ENCODE results near the gene MALRD1.

The MALRD1 gene

GRCh38 chr10:19656420-19657042 lies 607.9 kb downstream of the MALRD1 start:
- DNase-seq = no peak

GRCh38 chr10:19658131-19658530 lies 609.5 kb downstream of the MALRD1 start:
- DNase-seq = no peak

DNA sequence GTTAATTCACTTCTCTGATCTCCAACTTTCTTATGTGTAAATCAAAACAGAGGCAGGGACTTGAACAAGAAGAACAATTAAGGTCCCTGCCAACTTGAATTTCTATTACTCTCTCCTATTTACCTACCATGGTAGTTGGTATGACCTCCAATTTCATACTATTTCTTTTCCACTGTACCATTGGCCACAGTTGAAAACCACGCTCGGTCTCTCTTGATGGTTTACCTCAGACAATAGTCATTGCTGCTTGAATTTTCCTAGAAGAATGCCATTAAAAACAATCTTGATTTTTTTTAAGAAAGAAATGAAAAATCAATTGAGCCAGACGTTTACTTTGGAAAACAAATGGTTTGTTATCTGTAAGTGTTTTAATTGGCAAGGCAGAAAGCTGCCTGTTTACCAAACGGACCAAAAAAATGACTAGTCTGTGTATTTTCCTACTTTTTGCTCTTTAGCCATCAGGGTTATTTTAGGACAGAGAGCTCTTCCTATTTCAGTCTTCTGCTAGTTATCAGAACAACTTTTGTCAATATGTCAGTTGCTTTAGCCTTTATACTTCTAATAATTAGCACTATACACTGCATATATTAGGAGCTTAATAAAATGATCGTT lies 610.1 kb downstream of the MALRD1 start:
- DNase-seq = no peak

DNA sequence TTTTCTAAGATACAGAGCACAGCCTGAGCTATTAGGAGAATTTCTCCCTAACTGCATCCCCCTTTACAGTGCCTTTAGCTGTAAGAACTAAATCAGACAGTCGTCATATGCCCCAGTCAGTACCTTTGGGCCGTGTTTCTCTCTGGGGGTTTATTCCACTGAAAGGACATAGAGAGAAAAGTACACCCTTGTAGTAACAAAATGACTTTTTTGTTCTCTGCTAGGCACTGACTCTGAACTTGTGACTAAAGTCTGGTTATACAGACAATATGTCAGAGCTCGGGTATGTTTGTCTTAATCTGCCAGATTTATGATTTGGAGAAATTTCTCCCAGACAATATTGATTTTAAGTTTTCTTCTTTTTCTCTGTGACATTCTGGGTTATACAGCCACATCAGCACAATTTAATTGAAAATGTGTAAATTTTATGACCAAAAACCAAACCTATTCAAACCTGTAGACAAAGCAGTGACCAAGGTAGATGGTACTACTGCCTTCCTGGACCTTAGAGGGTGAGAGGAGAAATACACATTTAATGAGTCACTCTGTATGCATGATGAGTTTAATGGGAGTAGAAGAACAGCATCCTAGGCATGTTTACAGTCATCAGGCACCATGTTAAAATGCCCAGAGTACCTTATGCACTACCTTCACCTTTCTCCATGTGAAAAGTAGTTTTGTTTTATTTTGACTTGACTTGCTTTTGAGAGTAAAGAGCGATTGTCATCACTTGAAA lies 611.5 kb downstream of the MALRD1 start:
- no peak for DNase-seq

GRCh38 chr10:19663344-19663743 lies 614.7 kb downstream of the MALRD1 start:
- DNase-seq = no peak

- DNase-seq = no peak
Measured at GRCh38 chr10:19668116-19668515, 619.5 kb downstream of the MALRD1 start.

DNA sequence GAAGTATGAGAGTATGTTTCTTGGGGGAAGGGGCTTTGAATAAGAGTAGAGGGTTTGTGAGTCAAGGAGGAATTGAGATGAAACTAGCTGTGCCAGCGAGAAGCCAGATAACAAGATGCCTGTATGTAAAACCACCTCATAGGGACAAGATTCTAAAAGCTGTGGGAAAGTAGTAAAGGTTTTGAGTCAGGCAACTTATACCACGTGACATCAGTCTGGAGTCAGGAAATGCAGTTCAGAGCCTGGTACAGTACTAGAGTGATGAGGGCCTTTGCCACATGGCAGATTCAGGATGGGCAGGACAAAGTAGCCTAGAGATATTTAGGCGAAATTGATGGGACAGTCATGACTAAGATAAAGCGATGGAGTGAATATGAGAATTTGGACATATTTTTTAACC lies 627.5 kb downstream of the MALRD1 start:
- DNase-seq = no peak

- DNase-seq = no peak
Measured at GRCh38 chr10:19683356-19683755, 634.8 kb downstream of the MALRD1 start.

GRCh38 chr10:19683960-19684359 lies 635.4 kb downstream of the MALRD1 start:
- DNase-seq = no peak

- DNase-seq = no peak
Measured at GRCh38 chr10:19688344-19688743, 639.7 kb downstream of the MALRD1 start.

GRCh38 chr10:19689231-19689630 lies 640.6 kb downstream of the MALRD1 start:
- no peak for DNase-seq

- no peak for DNase-seq
Measured at GRCh38 chr10:19699299-19699698, 650.7 kb downstream of the MALRD1 start.

DNA sequence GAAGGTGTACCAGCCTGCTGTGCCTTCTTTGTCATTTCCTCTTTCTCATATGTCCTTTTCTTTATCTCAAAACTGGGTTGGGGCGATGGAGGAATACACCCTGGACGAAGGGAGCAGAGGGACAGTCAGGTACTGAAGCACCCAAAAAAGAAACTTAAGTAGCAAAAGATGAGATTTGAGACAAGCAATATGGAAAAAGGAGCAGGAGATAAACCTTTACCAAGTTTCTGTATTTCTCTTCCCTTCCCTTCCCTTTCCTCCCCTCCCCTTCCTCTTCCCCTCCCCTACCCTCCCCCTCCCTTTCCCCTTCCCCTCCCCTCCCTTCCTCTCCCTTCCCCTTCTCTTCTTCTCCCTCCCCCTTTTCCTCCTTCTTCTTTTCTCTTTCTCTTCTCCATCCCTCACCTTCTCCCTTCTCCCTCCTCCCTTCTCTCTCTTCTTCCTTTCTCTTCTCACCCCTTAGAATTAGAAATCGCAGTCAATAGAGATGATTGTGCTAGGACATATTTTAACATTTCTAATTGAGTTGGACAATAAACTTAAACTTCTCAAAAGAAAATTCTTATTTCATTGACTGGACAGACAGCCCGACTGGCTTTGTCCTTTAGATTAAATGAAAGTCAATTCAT lies 652.9 kb downstream of the MALRD1 start:
- DNase-seq = no peak

- DNase-seq = no peak
Measured at GRCh38 chr10:19702215-19702614, 653.6 kb downstream of the MALRD1 start.

DNA sequence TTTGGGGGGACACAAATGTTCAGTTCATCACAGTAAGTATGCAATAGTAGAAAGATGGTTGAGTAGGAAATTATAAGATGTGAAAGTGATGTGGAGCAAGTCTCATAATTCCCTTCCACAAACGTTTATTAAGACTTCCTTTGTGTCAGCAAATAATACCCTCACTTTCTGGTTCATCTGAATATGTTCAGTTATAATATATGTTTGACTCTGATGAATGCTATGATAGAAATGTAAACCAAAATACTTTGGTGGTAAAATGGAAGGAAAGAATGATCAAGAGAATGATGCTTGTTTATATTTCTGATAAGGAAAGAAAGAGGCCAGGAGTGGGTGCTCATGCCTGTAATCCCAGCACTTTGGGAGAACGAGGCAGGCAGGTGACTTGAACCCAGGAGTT lies 655.9 kb downstream of the MALRD1 start:
- no peak for DNase-seq

- no peak for DNase-seq
Measured at GRCh38 chr10:19705250-19705649, 656.6 kb downstream of the MALRD1 start.

- no peak for DNase-seq
Measured at GRCh38 chr10:19706904-19707303, 658.3 kb downstream of the MALRD1 start.

- DNase-seq = no peak
Measured at GRCh38 chr10:19707376-19707775, 658.8 kb downstream of the MALRD1 start.

- no peak for DNase-seq
Measured at GRCh38 chr10:19708031-19708430, 659.4 kb downstream of the MALRD1 start.

- DNase-seq = no peak
Measured at GRCh38 chr10:19710600-19710999, 662.0 kb downstream of the MALRD1 start.

GRCh38 chr10:19713159-19713558 lies 664.6 kb downstream of the MALRD1 start:
- DNase-seq = no peak

GRCh38 chr10:19713800-19714525 lies 665.4 kb downstream of the MALRD1 start:
- no peak for DNase-seq

GRCh38 chr10:19719284-19719683 lies 670.7 kb downstream of the MALRD1 start:
- DNase-seq = no peak
